Upper lobe of left lung (tissue), 6 donors: ENCODE data around the gene ARHGAP11A. TPM values are rescaled to one million over a fixed set of nuclear protein-coding genes. Genes with fewer than 3 reads are reported as not detected.

ENCODE experiments used
- ATAC-seq, 2 donors: fragments of 200-7000 bp; cut with Tn5 transposase; one replicate each; pipeline ENCODE4 v1.9.1; 2022; ENCODE audit warnings: mild to moderate bottlenecking in 2 of 2, moderate library complexity in 2 of 2; ENCODE audit not compliant: low FRiP score in 2 of 2
- DNase-seq, 2 donors: peaks; one replicate each; pipeline ENCODE4 v3.0.0-alpha.2; 2019 to 2020
- H3K27ac ChIP-seq, 4 donors: fragments of 200-600 bp; sonication (generic); one replicate each; pipeline ENCODE4 v1.5.1; 2016 to 2019
- H3K27me3 ChIP-seq, 4 donors: fragments of 200-600 bp; sonication (generic); one replicate each; pipeline ENCODE4 v1.5.1; 2017 to 2019
- H3K36me3 ChIP-seq, 4 donors: fragments of 200-600 bp; sonication (generic); one replicate each; pipeline ENCODE4 v1.5.1; 2016 to 2019
- H3K4me1 ChIP-seq, 4 donors: fragments of 200-600 bp; sonication (generic); one replicate each; pipeline ENCODE4 v1.5.1; 2018 to 2019
- H3K4me3 ChIP-seq, 4 donors: fragments of 200-600 bp; sonication (generic); one replicate each; pipeline ENCODE4 v1.5.1; 2017 to 2019; ENCODE audit warnings: mild to moderate bottlenecking in 2 of 4, moderate library complexity in 1 of 4
- H3K9me3 ChIP-seq, 4 donors: fragments of 200-600 bp; sonication (generic); one replicate each; pipeline ENCODE4 v1.5.1; 2018 to 2019
- CTCF ChIP-seq, 6 experiments: fragments of 450-650 bp in 4 of 6; fragments of 200-600 bp in 2 of 6; sonication (generic) in 2 of 6; IDR thresholded peaks; one replicate each; pipeline ENCODE4 v1.5.1; 2016 to 2019; ENCODE audit warnings: antibody characterized with exemption in 6 of 6
- EP300 ChIP-seq, 4 donors: sonication (generic); formaldehyde crosslinking; IDR thresholded peaks; one replicate each; pipeline ENCODE4 v1.5.1; 2017; ENCODE audit warnings: antibody characterized with exemption in 4 of 4, control low read depth in 2 of 4
- POLR2A ChIP-seq, 4 donors: fragments of 450-650 bp; IDR thresholded peaks; one replicate each; pipeline ENCODE4 v1.5.1; 2016 to 2017; ENCODE audit warnings: antibody characterized with exemption in 4 of 4, mild to moderate bottlenecking in 2 of 4
- POLR2AphosphoS5 ChIP-seq, 2 donors: sonication (generic); formaldehyde crosslinking; IDR thresholded peaks; one replicate each; pipeline ENCODE4 v1.5.1; 2017; ENCODE audit warnings: antibody characterized with exemption in 2 of 2
- WGBS, 2 donors: methylation state at CpG; one replicate each; pipeline ENCODE4 v1.1.5; 2017 to 2018; 5-methylcytosine and 5-hydroxymethylcytosine counted together
- total RNA-seq, 6 donors: library from RNA; depleted of rRNA in 4 of 6; stranded (reverse); fragments of >200 nt in 4 of 6; gene quantifications; one replicate each; pipeline versions ENCODE4 v1.1.0 to v1.2.1, GENCODE V29; 2016 to 2021
- donor health status: DM: no; HTN: no; CAD: no; lungs with moderate emphysema.
- donor health status: DM: no; HTN: yes; CAD: no; lungs with severe emphysema.

The ARHGAP11A gene
- total RNA-seq, 6 donors from 2014 or later, result 2.1 to 4.8 (median 3.9) TPM

DNA sequence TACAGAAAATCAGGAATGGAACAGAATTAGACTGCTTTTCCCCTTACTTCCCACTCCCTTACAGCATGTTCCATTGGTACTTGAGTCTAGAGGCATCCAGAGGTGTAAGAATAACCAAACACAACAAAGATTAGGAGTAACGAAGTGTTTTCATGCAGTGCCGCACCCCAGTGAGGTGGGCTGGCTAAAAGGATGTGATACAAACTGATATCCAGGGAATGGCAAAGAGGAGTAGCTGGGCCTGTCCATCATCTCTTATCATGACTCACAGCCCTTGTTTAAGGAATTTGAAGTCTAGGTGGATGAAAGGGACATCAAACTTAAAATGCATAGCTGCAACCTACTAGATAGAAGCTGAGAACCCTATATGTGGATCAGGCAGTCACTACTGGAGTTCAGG is 42.6 kb downstream of the ARHGAP11A start:
- H3K36me3 ChIP-seq, result no peaks in the 10 kb centered on the region
- ATAC-seq (no peak), DNase-seq (no peak)
- no peak for TF ChIP-seq POLR2AphosphoS5 (IDR thresholded peaks at IDR 0.05)
- no peak for TF ChIP-seq CTCF (IDR thresholded peaks at IDR 0.05)
- TF ChIP-seq EP300 (IDR thresholded peaks at IDR 0.05), result no peak
- TF ChIP-seq POLR2A (IDR thresholded peaks at IDR 0.05), result no peak
- peaks cover 0 to 5% (median 3%) of the 10 kb centered on the region in 4 donors for H3K4me1 ChIP-seq
- no peak overlapping the region for H3K4me3 ChIP-seq
- H3K9me3 ChIP-seq, result no peaks in the 10 kb centered on the region
- 82 to 85% methylated on average over 2 of the region's 2 CpGs for WGBS, 2 donors
- H3K27ac ChIP-seq, result no peak overlapping the region
- H3K27me3 ChIP-seq, result no peaks in the 10 kb centered on the region

DNA sequence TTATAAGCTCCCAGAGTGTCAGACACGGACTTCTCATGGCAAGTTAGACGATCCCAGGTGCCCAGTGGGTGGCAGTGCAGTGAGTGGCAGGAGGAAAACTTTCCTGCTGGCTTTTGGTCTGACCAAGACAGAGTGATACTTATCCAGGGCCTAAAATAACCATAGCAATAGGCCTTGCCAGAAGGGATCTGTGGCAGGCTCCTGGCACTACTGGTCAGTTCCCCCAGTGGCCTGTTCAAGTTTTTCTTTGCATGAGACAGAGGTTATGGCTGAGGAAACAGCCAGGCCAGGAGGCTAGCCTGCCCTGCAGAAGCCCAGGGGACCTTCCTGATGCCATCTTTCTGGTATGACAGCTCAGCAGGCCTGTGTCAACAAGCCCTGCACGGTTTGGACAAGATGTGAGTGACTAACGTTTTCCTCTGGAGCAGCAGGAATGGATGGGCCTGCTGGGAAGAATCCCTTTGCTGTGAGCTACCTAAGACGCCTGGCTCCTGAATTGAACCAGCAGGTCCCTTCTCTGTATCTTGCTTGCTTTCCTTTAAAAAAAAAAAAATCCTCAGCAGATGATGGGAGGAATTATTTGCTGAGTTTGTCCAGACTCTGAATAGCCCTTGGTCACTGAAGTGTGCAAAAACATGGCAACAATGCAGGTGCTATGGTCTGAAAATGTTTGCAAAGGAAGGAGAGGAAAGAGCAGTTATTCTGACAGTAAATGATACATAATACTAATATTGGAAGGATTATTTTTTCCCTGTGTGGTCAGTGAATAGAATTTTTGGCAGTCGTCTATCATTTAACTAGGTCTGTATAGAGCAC is 44.2 kb downstream of the ARHGAP11A start:
- no peak for ATAC-seq
- no peak overlapping the region for H3K27ac ChIP-seq
- DNase-seq, result no peak

GRCh38 chr15:32663671-32664070 is 48.4 kb downstream of the ARHGAP11A start:
- ATAC-seq, result no peak
- Histone ChIP-seq H3K27ac (no peak overlapping the region), H3K36me3 (no peaks in the 10 kb centered on the region), H3K27me3 (no peaks in the 10 kb centered on the region), H3K4me3 (no peak overlapping the region), H3K4me1 (peaks cover 0 to 5% (median 0%) of the 10 kb centered on the region in 4 donors), H3K9me3 (no peaks in the 10 kb centered on the region)
- 97 to 100% methylated on average over 4 of the region's 4 CpGs for WGBS, 2 donors
- no peak for TF ChIP-seq CTCF (IDR thresholded peaks at IDR 0.05)
- no peak for DNase-seq

More for the DNA sequence above, 44.2 kb downstream of the ARHGAP11A start:
- H3K9me3 ChIP-seq, result no peaks in the 10 kb centered on the region
- no peaks in the 10 kb centered on the region for H3K27me3 ChIP-seq
- H3K4me1 ChIP-seq, result peaks cover 0 to 5% (median 3%) of the 10 kb centered on the region in 4 donors
- no peak overlapping the region for H3K4me3 ChIP-seq
- no peaks in the 10 kb centered on the region for H3K36me3 ChIP-seq
- 60 to 61% methylated on average over 6 of the region's 6 CpGs for WGBS, 2 donors
- TF ChIP-seq POLR2AphosphoS5 (IDR thresholded peaks at IDR 0.05) (no peak), EP300 (IDR thresholded peaks at IDR 0.05) (no peak), CTCF (IDR thresholded peaks at IDR 0.05) (no peak), POLR2A (IDR thresholded peaks at IDR 0.05) (no peak)

GRCh38 chr15:32664796-32665195 is 49.5 kb downstream of the ARHGAP11A start:
- no peak overlapping the region for H3K4me3 ChIP-seq
- H3K36me3 ChIP-seq, result no peaks in the 10 kb centered on the region
- no peak for ATAC-seq
- H3K27me3 ChIP-seq, result no peaks in the 10 kb centered on the region
- no peak for DNase-seq
- no peak overlapping the region for H3K27ac ChIP-seq
- TF ChIP-seq CTCF (IDR thresholded peaks at IDR 0.05), result no peak
- TF ChIP-seq POLR2AphosphoS5 (IDR thresholded peaks at IDR 0.05), result no peak
- TF ChIP-seq POLR2A (IDR thresholded peaks at IDR 0.05), result no peak
- no peak for TF ChIP-seq EP300 (IDR thresholded peaks at IDR 0.05)
- H3K9me3 ChIP-seq, result no peaks in the 10 kb centered on the region
- peaks cover 0 to 1% (median 0%) of the 10 kb centered on the region in 4 donors for H3K4me1 ChIP-seq

DNA sequence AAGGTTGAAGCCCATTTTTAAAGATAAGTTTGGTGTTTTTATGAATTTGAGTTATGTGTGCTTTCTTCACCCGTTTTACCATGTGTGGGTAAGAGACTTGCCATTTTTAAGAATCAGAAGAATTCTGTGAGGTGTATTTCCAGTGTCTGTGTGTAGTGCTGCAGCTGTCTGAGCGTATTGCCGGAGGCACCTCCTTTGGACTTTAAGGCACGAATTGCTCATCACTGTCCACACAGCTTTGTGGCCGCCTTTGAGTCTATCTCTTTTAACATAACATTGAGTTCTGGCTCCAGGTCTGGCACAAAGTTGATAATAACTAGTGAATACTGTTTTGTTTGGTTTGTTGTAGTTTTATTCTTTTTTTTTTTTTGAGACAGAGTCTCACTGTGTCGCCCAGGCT is 52.0 kb downstream of the ARHGAP11A start:
- no peak for DNase-seq
- H3K4me1 ChIP-seq, result no peaks in the 10 kb centered on the region
- no peaks in the 10 kb centered on the region for H3K27me3 ChIP-seq
- no peaks in the 10 kb centered on the region for H3K36me3 ChIP-seq
- H3K4me3 ChIP-seq, result no peak overlapping the region
- H3K27ac ChIP-seq, result no peak overlapping the region
- TF ChIP-seq POLR2AphosphoS5 (IDR thresholded peaks at IDR 0.05) (no peak), EP300 (IDR thresholded peaks at IDR 0.05) (no peak), POLR2A (IDR thresholded peaks at IDR 0.05) (no peak), CTCF (IDR thresholded peaks at IDR 0.05) (no peak)
- WGBS, 2 donors, result 93 to 95% methylated on average over 6 of the region's 6 CpGs
- no peaks in the 10 kb centered on the region for H3K9me3 ChIP-seq
- ATAC-seq, result no peak
